ENCODE data around the gene E2F4. TPM values are rescaled to one million over a fixed set of nuclear protein-coding genes. Genes with fewer than 3 reads are reported as not detected.

Gene E2F4
- total RNA-seq, 2 experiments from 2014 or later, result 105 to 114 TPM

DNA sequence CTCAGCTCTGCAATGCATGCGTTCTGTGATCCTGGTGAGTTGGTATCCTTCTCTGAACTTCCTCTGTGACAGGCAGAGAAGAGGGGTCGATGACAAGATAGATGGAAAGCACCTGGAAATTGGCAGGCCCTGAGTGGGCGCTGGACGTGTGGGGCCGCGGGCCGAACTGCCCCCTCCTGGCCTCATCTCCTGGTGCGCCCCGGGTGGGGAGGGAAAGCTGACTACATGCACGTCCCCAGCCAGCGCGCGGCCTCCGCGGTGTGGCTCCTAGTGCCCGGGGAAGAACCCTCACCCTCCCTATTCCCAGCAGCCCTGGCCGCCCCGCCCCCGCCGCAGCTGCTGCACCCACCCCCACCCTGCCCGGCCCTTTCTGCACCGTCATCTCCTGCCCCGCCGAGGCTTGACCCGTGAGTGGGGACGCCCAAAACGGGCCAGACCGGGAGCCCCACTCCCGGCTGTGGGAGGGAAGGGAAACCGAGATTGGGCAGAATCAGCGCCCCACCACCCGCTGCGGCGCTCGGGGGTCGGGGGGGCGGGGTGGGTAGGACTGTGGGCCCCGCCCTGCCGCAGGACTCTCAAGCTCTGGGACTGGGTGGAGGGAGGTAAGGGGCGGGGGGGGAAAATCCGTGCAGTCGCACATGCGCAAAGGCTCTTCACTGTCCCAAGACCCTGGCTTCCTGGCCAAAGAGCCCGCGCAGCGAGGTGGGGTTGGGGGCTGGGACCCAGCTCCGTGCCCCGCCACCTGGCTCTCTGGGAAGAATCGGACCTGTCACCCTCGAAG is 21.6 kb upstream of the E2F4 start, which contains the start of gene NOL3:
NOL3 (plus strand) TSS at position 371 of the 781 bp plus-strand sequence.
- Mint-ChIP-seq H3K27me3 (peaks cover 66% of the 10 kb centered on the region), H3K36me3 (peaks cover 12% of the 10 kb centered on the region), H3K4me3 (peak within 1 kb of the TSS; percentile 88), H3K4me1 (peaks cover 33% of the 10 kb centered on the region), H3K9me3 (no peaks in the 10 kb centered on the region), H3K27ac (peak within 1 kb of the TSS; percentile 76)
- POLR2A ChIA-PET, result interaction anchor here (0.9 to 2.8 kb wide), 3 partner anchors 10 to 19 kb away, joined by 5 to 13 read pairs (median 6); partner anchors contain the start of genes B3GNT9, FBXL8 and TRADD
- DNase-seq (peak; percentile 70), ATAC-seq (ENCODE audit: low read depth) (peak; percentile 17)

DNA sequence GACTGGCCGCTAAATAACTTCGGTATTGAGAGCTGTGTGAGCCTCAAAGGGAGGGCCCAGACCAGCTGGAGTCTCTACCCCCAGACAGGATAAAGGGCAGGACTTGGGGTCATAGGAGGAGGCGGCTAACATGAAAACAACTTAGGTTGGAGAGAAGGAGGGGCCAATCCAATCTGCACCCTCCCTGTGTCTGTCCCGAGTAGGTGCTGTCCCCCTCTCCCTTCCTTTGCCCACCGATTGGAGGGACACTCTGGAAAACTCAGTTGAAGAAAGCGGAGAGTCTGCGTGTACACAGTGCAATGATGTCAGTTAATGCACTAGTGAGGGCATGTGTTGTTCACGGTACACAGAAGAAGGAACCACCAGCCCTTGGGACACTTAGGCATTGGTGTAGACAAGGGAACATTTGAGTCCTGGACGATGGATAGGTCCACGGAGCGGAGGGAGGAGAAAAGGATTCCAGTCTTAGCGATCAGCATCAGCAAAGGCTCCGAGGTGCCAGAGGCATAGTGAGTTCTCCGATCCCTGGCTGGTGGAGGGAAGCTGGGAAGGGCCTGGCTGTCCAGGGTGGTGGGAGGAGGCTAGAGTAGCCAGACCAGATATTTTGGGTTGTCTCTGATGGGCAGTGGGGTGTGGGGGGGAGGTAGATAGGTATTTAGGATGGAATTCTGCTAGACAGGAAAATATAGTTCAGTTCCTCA is 20.9 kb upstream of the E2F4 start:
- ATAC-seq (ENCODE audit: low read depth) (no peak), DNase-seq (no peak)
- Mint-ChIP-seq H3K27ac (peak overlapping the region; percentile 23), H3K27me3 (peaks cover 66% of the 10 kb centered on the region), H3K4me3 (peak overlapping the region; percentile 65), H3K36me3 (peaks cover 12% of the 10 kb centered on the region), H3K4me1 (peaks cover 30% of the 10 kb centered on the region), H3K9me3 (no peaks in the 10 kb centered on the region)
- POLR2A ChIA-PET, result interaction anchor here (1.1 to 2.8 kb wide), 2 partner anchors 11 to 20 kb away, joined by 5 to 13 read pairs; partner anchors contain the start of genes B3GNT9, FBXL8 and TRADD

DNA sequence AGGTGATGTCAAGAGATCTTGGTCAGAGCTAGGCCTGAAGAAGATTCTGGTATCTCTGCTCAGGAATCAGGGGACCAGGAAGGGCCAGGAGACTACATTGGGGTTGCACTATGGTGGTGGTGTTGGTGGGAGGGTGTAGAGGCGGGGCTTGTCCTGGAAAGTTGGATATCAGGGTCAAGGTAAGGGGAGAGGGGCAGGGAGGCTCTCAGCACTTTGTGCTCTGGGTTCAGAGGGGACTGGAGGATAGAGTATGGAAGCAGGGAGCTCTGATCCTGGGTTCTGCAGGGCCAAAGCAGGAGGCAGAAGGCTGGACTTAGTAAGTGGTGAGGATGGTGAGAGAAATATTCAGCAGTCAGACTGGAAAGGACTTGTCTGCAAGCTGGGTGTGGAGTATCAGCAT is 18.6 kb upstream of the E2F4 start:
- H3K4me1 Mint-ChIP-seq, result peaks cover 34% of the 10 kb centered on the region
- DNase-seq, result no peak
- H3K9me3 Mint-ChIP-seq, result no peaks in the 10 kb centered on the region
- H3K36me3 Mint-ChIP-seq, result peaks cover 20% of the 10 kb centered on the region
- POLR2A ChIA-PET, result interaction anchor here (0.9 to 3.7 kb wide), 4 partner anchors 10 to 160 kb away, joined by 4 to 28 read pairs (median 4); partner anchors contain the start of genes FBXL8 and TRADD
- peaks cover 52% of the 10 kb centered on the region for H3K27me3 Mint-ChIP-seq
- H3K4me3 Mint-ChIP-seq, result peak overlapping the region; percentile 90
- H3K27ac Mint-ChIP-seq, result peak overlapping the region; percentile 72
- ATAC-seq (ENCODE audit: low read depth), result no peak

DNA sequence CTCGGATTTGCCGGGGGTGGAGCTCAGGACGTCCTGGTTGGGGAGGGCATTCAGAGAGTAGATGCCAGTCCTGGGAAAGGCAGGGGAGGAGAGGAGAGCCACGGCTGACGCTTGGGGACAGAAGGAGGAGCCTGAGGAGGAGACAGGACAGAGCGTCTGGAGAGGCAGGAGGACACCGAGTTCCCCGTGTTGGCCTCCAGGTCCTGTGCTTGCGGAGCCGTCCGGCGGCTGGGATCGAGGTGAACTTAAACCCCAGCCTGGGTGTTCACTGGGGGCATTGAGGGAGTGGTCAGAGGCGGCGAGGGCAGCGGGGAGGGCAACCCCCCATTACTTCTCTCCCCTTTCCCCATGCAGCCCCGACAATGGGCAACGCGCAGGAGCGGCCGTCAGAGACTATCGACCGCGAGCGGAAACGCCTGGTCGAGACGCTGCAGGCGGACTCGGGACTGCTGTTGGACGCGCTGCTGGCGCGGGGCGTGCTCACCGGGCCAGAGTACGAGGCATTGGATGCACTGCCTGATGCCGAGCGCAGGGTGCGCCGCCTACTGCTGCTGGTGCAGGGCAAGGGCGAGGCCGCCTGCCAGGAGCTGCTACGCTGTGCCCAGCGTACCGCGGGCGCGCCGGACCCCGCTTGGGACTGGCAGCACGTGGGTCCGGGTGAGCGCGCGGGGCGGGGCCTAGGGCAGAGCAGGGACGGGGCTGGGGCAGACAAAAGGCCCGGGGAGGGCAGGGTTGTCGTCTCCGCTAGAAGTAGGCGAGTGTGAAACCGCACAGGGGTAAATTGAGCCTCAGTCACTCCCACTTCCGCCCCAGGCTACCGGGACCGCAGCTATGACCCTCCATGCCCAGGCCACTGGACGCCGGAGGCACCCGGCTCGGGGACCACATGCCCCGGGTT is 17.9 kb upstream of the E2F4 start:
- POLR2A ChIA-PET, result interaction anchor here (0.6 to 3.7 kb wide), 7 partner anchors 8 to 161 kb away, joined by 3 to 28 read pairs (median 4); partner anchors contain the start of genes FBXL8, HSF4 and TRADD
- Mint-ChIP-seq H3K9me3 (no peaks in the 10 kb centered on the region), H3K27me3 (peaks cover 45% of the 10 kb centered on the region), H3K4me3 (peak overlapping the region; percentile 90), H3K4me1 (peaks cover 39% of the 10 kb centered on the region), H3K36me3 (peaks cover 24% of the 10 kb centered on the region), H3K27ac (peak overlapping the region; percentile 72)
- ATAC-seq (ENCODE audit: low read depth) (peak; percentile 70), DNase-seq (peak; percentile 78)

DNA sequence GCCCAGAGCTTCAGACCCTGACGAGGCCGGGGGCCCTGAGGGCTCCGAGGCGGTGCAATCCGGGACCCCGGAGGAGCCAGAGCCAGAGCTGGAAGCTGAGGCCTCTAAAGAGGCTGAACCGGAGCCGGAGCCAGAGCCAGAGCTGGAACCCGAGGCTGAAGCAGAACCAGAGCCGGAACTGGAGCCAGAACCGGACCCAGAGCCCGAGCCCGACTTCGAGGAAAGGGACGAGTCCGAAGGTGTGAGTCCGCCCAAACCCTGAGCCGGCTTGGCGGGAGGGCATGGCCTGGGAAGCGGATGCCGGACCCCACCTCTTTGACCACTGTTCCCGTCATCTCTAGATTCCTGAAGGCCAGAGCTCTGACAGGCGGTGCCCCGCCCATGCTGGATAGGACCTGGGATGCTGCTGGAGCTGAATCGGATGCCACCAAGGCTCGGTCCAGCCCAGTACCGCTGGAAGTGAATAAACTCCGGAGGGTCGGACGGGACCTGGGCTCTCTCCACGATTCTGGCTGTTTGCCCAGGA is 17.2 kb upstream of the E2F4 start:
- no peak overlapping the region for H3K27ac Mint-ChIP-seq
- DNase-seq, result no peak
- H3K27me3 Mint-ChIP-seq, result peaks cover 42% of the 10 kb centered on the region
- peaks cover 37% of the 10 kb centered on the region for H3K4me1 Mint-ChIP-seq
- ATAC-seq (ENCODE audit: low read depth), result no peak
- no peaks in the 10 kb centered on the region for H3K9me3 Mint-ChIP-seq
- POLR2A ChIA-PET, result interaction anchor here (0.6 to 3.7 kb wide), 7 partner anchors 9 to 294 kb away, joined by 3 to 28 read pairs (median 4); partner anchors contain the start of genes FBXL8, HSF4, PDP2 and TRADD
- peak overlapping the region; percentile 90 for H3K4me3 Mint-ChIP-seq
- H3K36me3 Mint-ChIP-seq, result peaks cover 24% of the 10 kb centered on the region

DNA sequence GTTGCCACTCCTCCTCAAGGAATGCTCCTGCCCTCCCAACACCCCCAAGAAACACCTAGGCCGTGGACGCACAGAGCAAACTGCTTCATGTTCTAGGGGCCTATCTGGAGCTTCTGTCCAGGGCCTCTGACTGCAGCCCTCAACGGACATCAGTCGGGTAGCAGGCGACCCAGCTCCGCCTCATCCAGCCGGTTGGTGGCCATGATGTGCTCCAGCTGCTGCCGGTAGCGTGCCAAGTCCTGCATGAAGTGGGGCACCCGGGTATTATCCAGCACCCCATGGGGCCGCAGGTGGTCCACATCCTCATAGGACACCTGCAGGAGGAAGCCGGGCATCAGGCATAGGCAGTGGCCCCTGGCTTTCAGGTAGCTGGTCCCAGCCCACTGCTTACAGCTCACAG is 15.3 kb upstream of the E2F4 start:
- Mint-ChIP-seq H3K27ac (no peak overlapping the region), H3K9me3 (no peaks in the 10 kb centered on the region), H3K4me1 (peaks cover 25% of the 10 kb centered on the region), H3K27me3 (peaks cover 28% of the 10 kb centered on the region), H3K36me3 (peaks cover 19% of the 10 kb centered on the region), H3K4me3 (no peak overlapping the region)
- ATAC-seq (ENCODE audit: low read depth) (no peak), DNase-seq (no peak)
- POLR2A ChIA-PET, result interaction anchor here (1.2 to 2.7 kb wide), 5 partner anchors 8 to 163 kb away, joined by 3 to 15 read pairs (median 6); partner anchors contain the start of gene HSF4

DNA sequence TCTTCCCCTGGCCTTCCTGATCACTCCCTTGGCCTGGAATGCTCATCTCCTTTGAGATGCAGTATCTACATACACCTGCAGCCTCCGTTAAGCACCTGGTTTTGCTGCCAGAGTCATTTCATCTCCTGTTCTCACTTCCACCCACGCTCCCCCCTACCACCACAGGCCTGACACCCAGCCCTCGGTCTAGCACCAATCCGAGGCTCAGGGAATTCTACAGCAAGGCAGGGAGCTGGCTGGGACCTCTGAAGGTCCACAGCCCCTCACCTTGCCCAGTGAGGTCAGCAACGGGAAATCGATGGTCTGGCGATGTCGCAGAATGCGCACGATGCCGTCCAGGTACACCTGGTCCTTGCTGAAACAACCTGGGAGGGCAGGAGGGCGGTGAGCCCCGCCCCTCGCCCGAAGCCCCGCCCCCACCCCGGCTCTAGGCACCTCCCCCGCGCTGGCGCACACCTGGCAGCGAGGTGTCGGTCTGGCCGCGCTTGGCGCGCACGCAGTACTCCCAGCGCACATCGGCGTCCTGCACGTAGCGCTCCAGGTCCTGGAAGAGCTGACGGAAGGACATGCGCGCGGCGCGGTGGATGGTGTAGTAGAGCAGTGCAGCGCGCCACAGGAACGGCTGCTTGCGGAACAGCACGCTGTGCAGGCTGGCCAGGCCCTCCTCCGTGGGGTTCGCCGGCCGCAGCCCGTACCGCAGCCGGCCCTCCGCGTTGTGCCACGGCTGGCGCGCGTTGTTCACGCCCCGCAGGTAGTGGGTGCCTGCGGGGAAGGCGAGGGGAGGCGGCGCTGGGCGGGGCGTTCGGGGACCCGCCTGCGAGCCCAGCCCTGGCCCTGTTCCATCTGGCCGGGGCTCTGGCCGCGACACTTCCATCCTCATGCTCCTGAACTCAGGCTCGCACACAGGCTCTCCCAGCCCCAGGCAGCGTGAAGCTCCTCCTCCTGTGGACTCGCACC is 13.9 kb upstream of the E2F4 start:
- peak overlapping the region; percentile 73 for H3K4me3 Mint-ChIP-seq
- H3K9me3 Mint-ChIP-seq, result no peaks in the 10 kb centered on the region
- H3K27ac Mint-ChIP-seq, result peak overlapping the region; percentile 30
- H3K27me3 Mint-ChIP-seq, result peaks cover 16% of the 10 kb centered on the region
- POLR2A ChIA-PET, result interaction anchor here (0.7 to 1.8 kb wide), 4 partner anchors 12 to 165 kb away, joined by 3 to 6 read pairs (median 4); partner anchors contain the start of gene HSF4
- peaks cover 21% of the 10 kb centered on the region for H3K4me1 Mint-ChIP-seq
- H3K36me3 Mint-ChIP-seq, result peaks cover 15% of the 10 kb centered on the region
- ATAC-seq (ENCODE audit: low read depth) (peak; percentile 57), DNase-seq (peak; percentile 70)

DNA sequence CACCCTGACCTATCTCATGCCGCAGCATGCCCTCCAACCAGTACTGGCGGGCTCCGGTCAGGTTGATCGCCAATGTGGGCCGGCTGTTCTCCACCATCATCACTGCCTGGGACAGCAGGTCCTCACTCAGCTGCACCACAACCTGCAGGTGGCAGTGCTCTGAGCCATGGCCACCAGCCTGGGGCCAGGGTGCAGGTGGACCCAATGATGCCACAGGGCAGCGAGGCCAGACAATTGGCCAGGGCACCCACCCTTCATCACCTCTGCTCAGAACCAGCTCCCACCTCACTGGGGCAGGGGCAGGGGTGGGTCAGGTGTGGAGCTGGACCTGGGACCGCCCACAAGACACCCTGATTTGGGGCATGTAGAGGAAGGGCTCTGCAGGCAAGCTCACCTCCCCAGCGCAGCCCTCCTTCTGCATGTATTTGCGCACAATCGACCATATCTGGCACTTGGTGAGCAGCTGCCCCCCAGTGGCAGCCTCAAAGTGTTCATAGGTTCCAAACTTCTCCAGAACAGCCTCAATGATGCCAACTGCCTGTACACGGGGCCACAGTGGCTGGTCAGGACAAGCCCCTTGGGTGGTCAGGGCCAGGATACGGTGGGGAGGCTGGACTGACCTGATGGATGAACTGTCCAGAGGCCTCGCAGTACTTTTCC is 12.4 kb upstream of the E2F4 start:
- no peak for DNase-seq
- POLR2A ChIA-PET, result no interaction called here

DNA sequence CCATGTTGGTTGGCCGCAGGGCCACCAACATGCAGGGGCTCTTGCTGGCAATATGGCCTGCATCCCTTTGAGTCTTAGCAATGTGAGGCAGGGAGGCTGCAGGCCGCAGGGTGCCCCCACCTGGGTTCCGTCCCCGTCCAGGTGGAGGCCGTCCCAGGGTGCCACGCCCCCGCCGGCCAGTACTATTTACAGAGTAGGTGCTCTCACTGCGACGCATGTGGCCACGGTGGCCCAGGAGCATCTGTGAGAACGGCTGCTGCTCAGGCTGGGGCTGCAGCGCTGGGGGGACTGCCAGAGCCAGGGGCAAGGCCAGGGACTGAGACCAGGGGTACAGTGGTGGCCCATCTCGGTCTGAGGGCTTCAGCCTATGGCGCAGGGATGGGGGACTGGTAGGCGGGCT is 11.8 kb upstream of the E2F4 start:
- H3K4me3 Mint-ChIP-seq, result no peak overlapping the region
- POLR2A ChIA-PET, result no interaction called here
- peaks cover 14% of the 10 kb centered on the region for H3K4me1 Mint-ChIP-seq
- ATAC-seq (ENCODE audit: low read depth) (no peak), DNase-seq (no peak)
- peaks cover 10% of the 10 kb centered on the region for H3K27me3 Mint-ChIP-seq
- H3K36me3 Mint-ChIP-seq, result peaks cover 14% of the 10 kb centered on the region
- no peak overlapping the region for H3K27ac Mint-ChIP-seq
- H3K9me3 Mint-ChIP-seq, result no peaks in the 10 kb centered on the region

More for the DNA sequence above, 12.4 kb upstream of the E2F4 start:
- Mint-ChIP-seq H3K4me3 (peak overlapping the region; percentile 28), H3K9me3 (no peaks in the 10 kb centered on the region), H3K4me1 (peaks cover 13% of the 10 kb centered on the region), H3K27ac (no peak overlapping the region), H3K36me3 (peaks cover 14% of the 10 kb centered on the region), H3K27me3 (peaks cover 8% of the 10 kb centered on the region)
- no peak for ATAC-seq (ENCODE audit: low read depth)

DNA sequence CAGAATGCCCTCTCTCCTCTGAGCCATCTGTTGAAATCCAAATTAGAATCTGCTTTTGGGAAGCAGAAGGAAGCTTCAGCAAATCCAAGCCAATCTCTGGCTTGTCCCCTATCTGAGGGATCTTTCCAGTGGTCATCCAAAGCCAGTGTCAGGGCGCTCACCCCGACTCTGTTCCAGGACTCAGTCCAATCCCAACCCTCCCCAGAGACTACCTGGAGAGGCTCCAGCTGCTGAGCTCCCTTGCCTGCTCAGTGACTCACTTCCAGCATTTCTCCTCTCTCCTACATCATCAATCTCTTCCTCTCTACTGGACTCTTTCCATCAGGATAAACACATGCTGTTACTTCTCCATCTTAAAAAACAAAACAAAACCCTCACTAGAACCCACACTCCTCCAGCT is 10.6 kb upstream of the E2F4 start:
- ATAC-seq (ENCODE audit: low read depth), result no peak
- POLR2A ChIA-PET, result interaction anchor here (1.2 to 1.3 kb wide), 2 partner anchors 21 to 33 kb away, joined by 3 to 5 read pairs; no protein-coding TSS in a partner anchor
- peaks cover 12% of the 10 kb centered on the region for H3K36me3 Mint-ChIP-seq
- no peak overlapping the region for H3K27ac Mint-ChIP-seq
- no peak for DNase-seq
- H3K27me3 Mint-ChIP-seq, result peaks cover 16% of the 10 kb centered on the region
- no peaks in the 10 kb centered on the region for H3K9me3 Mint-ChIP-seq
- H3K4me3 Mint-ChIP-seq, result no peak overlapping the region
- H3K4me1 Mint-ChIP-seq, result peaks cover 18% of the 10 kb centered on the region

DNA sequence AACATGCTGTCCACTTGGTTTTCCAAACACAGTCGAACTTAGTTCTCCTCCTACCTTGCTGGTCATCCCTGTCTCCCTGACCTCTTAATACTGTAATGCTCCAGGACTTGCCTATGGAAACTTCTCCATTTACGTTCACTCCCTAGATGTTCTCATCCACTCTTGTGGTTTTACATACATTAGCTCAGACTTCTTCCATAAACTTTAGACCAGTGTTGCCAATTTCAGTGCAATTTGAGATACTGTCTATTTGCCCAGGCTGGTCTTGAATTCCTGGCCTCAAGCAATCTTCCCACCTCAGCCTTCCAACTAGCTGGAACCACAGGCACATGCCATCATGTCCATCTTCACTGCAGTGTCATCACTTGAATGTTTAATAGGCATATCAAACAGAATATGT is 9.7 kb upstream of the E2F4 start:
- H3K27ac Mint-ChIP-seq, result no peak overlapping the region
- POLR2A ChIA-PET, result interaction anchor here (0.9 to 3.4 kb wide), 3 partner anchors 22 to 41 kb away, joined by 4 to 14 read pairs (median 5); partner anchors contain the start of genes FBXL8 and TRADD
- ATAC-seq (ENCODE audit: low read depth), result no peak
- peaks cover 19% of the 10 kb centered on the region for H3K27me3 Mint-ChIP-seq
- peaks cover 18% of the 10 kb centered on the region for H3K4me1 Mint-ChIP-seq
- no peaks in the 10 kb centered on the region for H3K9me3 Mint-ChIP-seq
- peaks cover 8% of the 10 kb centered on the region for H3K36me3 Mint-ChIP-seq
- H3K4me3 Mint-ChIP-seq, result no peak overlapping the region
- DNase-seq, result no peak
